GM12878 (cell line): ENCODE measurements around the gene NDUFA12. TPM values are rescaled to one million over a fixed set of nuclear protein-coding genes. Genes with fewer than 3 reads are reported as not detected.

Source experiments
- ATAC-seq: fragments of 200-7000 bp; cut with Tn5 transposase; 3 replicates; pipeline ENCODE4 v1.9.1; 2020; ENCODE audit warnings: mild to moderate bottlenecking, moderate library complexity
- BruUV-seq: library from RNA; stranded (reverse); fragments of 400-500 nt; replicated peaks from 2 replicates; lab custom pipeline; 2021; lab: Mats Ljungman, UMichigan
- CTCF ChIA-PET: fragments of 300-600 bp; sonication (Branson Sonifier 250); formaldehyde crosslinking; extraction: SDS; loops from one replicate; lab custom pipeline; 2021; ENCODE audit warnings: inconsistent platforms; lab: Yijun Ruan, JAX
- POLR2A ChIA-PET: fragments of 350-600 bp; formaldehyde crosslinking; extraction: SDS; loops from one replicate; lab custom pipeline; 2021; ENCODE audit warnings: inconsistent platforms; lab: Charles Lee
- RAD21 ChIA-PET: fragments of 300-600 bp; sonication (Branson Sonifier 250); formaldehyde crosslinking; loops from one replicate; lab custom pipeline; 2023; ENCODE audit warnings: antibody characterized with exemption; ENCODE audit not compliant: unreplicated experiment; lab: Charles Lee
- SMC1A ChIA-PET: fragments of 300-600 bp; sonication (Branson Sonifier 250); formaldehyde crosslinking; loops from one replicate; lab custom pipeline; 2023; ENCODE audit not compliant: unreplicated experiment, uncharacterized antibody; lab: Charles Lee
- DNase-seq: peaks from one replicate; pipeline ENCODE4 v3.0.0-alpha.2; 2011; ENCODE audit warnings: low read depth, low spot score
- FAIRE-seq: peaks from 3 replicates; lab custom pipeline; 2011; peaks lifted over from hg19 to GRCh38; lab: Jason Lieb, UNC
- H2AFZ ChIP-seq: 2 replicates; pipeline ENCODE4 v1.6.0; 2011; ENCODE audit warnings: low read depth, low read length, control low read depth; ENCODE audit not compliant: control insufficient read depth
- H3K27ac ChIP-seq: 2 replicates; pipeline ENCODE4 v1.5.1; 2011; ENCODE audit warnings: control low read depth; ENCODE audit not compliant: control insufficient read depth, insufficient read depth
- H3K27me3 ChIP-seq, 2 experiments: replicated peaks in 1 of 2; 2 replicates each; pipeline versions ENCODE4 v1.6.0 to v1.6.1; 2011; ENCODE audit warnings: low read length in 1 of 2; ENCODE audit not compliant: control insufficient read depth in 2 of 2, insufficient read depth in 2 of 2
- H3K36me3 ChIP-seq, 2 experiments: 2 replicates each; pipeline ENCODE4 v1.5.1; 2011; ENCODE audit warnings: low read length in 1 of 2; ENCODE audit not compliant: control insufficient read depth in 2 of 2, insufficient read depth in 2 of 2
- H3K4me1 ChIP-seq: 2 replicates; pipeline ENCODE4 v1.6.1; 2011; ENCODE audit warnings: mild to moderate bottlenecking, low read length, moderate library complexity, mixed read lengths; ENCODE audit not compliant: control insufficient read depth, insufficient read depth
- H3K4me2 ChIP-seq: 2 replicates; pipeline ENCODE4 v1.6.0; 2011; ENCODE audit warnings: control low read depth; ENCODE audit not compliant: control insufficient read depth, insufficient read depth
- H3K4me3 ChIP-seq: fragments of 200-600 bp; sonication (generic); 2 replicates; pipeline ENCODE4 v1.5.1; 2016
- H3K79me2 ChIP-seq: 2 replicates; pipeline ENCODE4 v1.6.0; 2011; ENCODE audit warnings: low read length; ENCODE audit not compliant: control insufficient read depth, insufficient read depth
- H3K9ac ChIP-seq: 2 replicates; pipeline ENCODE4 v1.8.0; 2011; ENCODE audit warnings: low read length, control low read depth, mixed read lengths; ENCODE audit not compliant: control insufficient read depth, insufficient read depth
- H3K9me3 ChIP-seq: replicated peaks from 3 replicates; pipeline ENCODE4 v1.5.1; 2011; ENCODE audit warnings: mild to moderate bottlenecking, low read length; ENCODE audit not compliant: control insufficient read depth, insufficient read depth
- H4K20me1 ChIP-seq: 2 replicates; pipeline ENCODE4 v1.6.0; 2011; ENCODE audit not compliant: control insufficient read depth, insufficient read depth
- CBFB ChIP-seq: IDR thresholded peaks from 2 replicates; pipeline ENCODE4 v1.6.1; 2016; ENCODE audit warnings: antibody characterized with exemption, low read depth
- ESRRA ChIP-seq: IDR thresholded peaks from 2 replicates; pipeline ENCODE4 v1.6.1; 2012; ENCODE audit warnings: mild to moderate bottlenecking, low read length, improper control_type of control experiment
- IKZF1 ChIP-seq: fragments of 450-650 bp; conservative IDR thresholded peaks from 2 replicates; pipeline ENCODE4 v1.6.1; 2017; ENCODE audit warnings: antibody characterized with exemption, mild to moderate bottlenecking
- IKZF2 ChIP-seq, 2 experiments: fragments of 450-650 bp; IDR thresholded peaks; 2 replicates each; pipeline ENCODE4 v1.6.1; 2017; ENCODE audit warnings: mild to moderate bottlenecking in 2 of 2, moderate library complexity in 2 of 2
- NFIC ChIP-seq: IDR thresholded peaks from 2 replicates; pipeline ENCODE4 v1.6.1; 2012; ENCODE audit warnings: low read depth, mild to moderate bottlenecking, inconsistent platforms, low read length, moderate library complexity
- SIX5 ChIP-seq: IDR thresholded peaks from 2 replicates; pipeline ENCODE4 v1.6.1; 2011; ENCODE audit warnings: mild to moderate bottlenecking, low read depth, low read length, moderate library complexity; ENCODE audit not compliant: severe bottlenecking
- TBL1XR1 ChIP-seq: IDR thresholded peaks from 2 replicates; pipeline ENCODE4 v1.6.1; 2012; ENCODE audit warnings: low read depth, low read length, improper control_type of control experiment
- ZNF217 ChIP-seq: fragments of 450-650 bp; IDR thresholded peaks from 2 replicates; pipeline ENCODE4 v1.6.1; 2017; ENCODE audit warnings: antibody characterized with exemption, mild to moderate bottlenecking
- ZNF274 ChIP-seq: IDR thresholded peaks from one replicate; pipeline ENCODE4 v1.8.0; 2011; ENCODE audit not compliant: insufficient read length, insufficient read depth
- WGBS: methylation state at CpG from one replicate; pipeline ENCODE4 v1.1.6; 2016; ENCODE audit warnings: low lambda C conversion rate; ENCODE audit not compliant: insufficient replicate concordance, insufficient coverage; ENCODE audit errors: missing lambda C conversion rate; 5-methylcytosine and 5-hydroxymethylcytosine counted together
- in situ Hi-C: fragments of 300-500 bp; cut with MboI; formaldehyde crosslinking; loops from 9 replicates; pipeline ENCODE4 v1.14.3; 2018; ENCODE audit warnings: mixed read lengths
- intact Hi-C: fragments of 100-400 bp; cut with micrococcal nuclease; formaldehyde crosslinking; loops from one replicate; pipeline ENCODE4 v1.14.2; 2022; ENCODE audit not compliant: unreplicated experiment
- polyA plus RNA-seq, 11 experiments: library from polyadenylated mRNA; depleted of rRNA in 4 of 11; unstranded in 6 of 11; stranded (reverse) in 5 of 11; fragments of >200 nt; fragmentation: Nextera tagmentation in 4 of 11; fragmentation: Illumina TruSeq in 1 of 11; extraction: Ambion mirVana in 4 of 11; extraction: Trizol in 1 of 11; gene quantifications; 1 replicate in 1 of 11; 2 replicates in 10 of 11; pipeline versions ENCODE4 v1.2.1 to v1.2.3, GENCODE V29; 2011 to 2016; ENCODE audit warnings: inconsistent platforms in 2 of 11, missing spikeins in 2 of 11, low read depth in 1 of 11
- total RNA-seq, 4 experiments: library from RNA; depleted of rRNA in 3 of 4; stranded (reverse); fragments of >200 nt in 3 of 4; fragmentation: Illumina TruSeq in 1 of 4; extraction: Trizol in 1 of 4; gene quantifications; 2 replicates each; pipeline versions ENCODE4 v1.2.1 to v1.2.3, GENCODE V29; 2013 to 2021
- TF ChIP-seq, protein P1 (sequence below): fragments of 450-650 bp; IDR thresholded peaks from 2 replicates; pipeline ENCODE4 v1.6.1; 2016; ENCODE audit warnings: mild to moderate bottlenecking
- TF ChIP-seq, protein P2 (sequence below): fragments of 450-650 bp; formaldehyde crosslinking; IDR thresholded peaks from 2 replicates; pipeline ENCODE4 v1.5.0; 2022; ENCODE audit warnings: mild to moderate bottlenecking, missing genetic modification characterization
- TF ChIP-seq, protein P3 (sequence below): fragments of 450-650 bp; IDR thresholded peaks from 2 replicates; pipeline ENCODE4 v1.6.1; 2017; ENCODE audit warnings: mild to moderate bottlenecking
- TF ChIP-seq, protein P4 (sequence below): fragments of 450-650 bp; IDR thresholded peaks from 2 replicates; pipeline ENCODE4 v1.6.1; 2018; ENCODE audit warnings: mild to moderate bottlenecking, low read depth, moderate library complexity; ENCODE audit not compliant: partially characterized antibody

The NDUFA12 gene
- total and polyA plus RNA-seq, 10 of the 15 experiments (the other 5 are each of a cell fraction or from before 2014, with no cell fraction given) = 141 to 1,021 (median 295) TPM

- POLR2A ChIA-PET = interaction anchor here (0.6 to 1.3 kb wide), 10 partner anchors 10 to 293 kb away, joined by 3 to 6 read pairs (median 3); partner anchors contain the start of gene NR2C1
- TSS peak; percentile 91 for BruUV-seq
- Histone ChIP-seq H3K9ac (peak overlapping the region; percentile 27; the same call in 1 of the 2 replicates), H3K4me3 (peak overlapping the region; percentile 85; the same call in 1 of the 2 replicates), H2AFZ (peak overlapping the region; percentile 88), H3K79me2 (peaks cover 34% of the 10 kb centered on the region), H3K27ac (peak overlapping the region; percentile 63), H3K36me3 (0 out of 4 replicates have a peak, but pooled peaks cover 0 to 3% of the 10 kb centered on the region in 2 experiments), H3K9me3 (no peaks in the 10 kb centered on the region; the same call in 2 of the 3 replicates), H3K4me1 (no peaks in the 10 kb centered on the region), H4K20me1 (no peaks in the 10 kb centered on the region), H3K4me2 (peak overlapping the region; percentile 52), H3K27me3 (no peaks in the 10 kb centered on the region)
- FAIRE-seq (no peak), DNase-seq (no peak), ATAC-seq (no peak; the same call in 2 of the 3 replicates)
- CTCF ChIA-PET = interaction anchor here (0.6 to 1.2 kb wide), 7 partner anchors 10 to 382 kb away, joined by 3 to 5 read pairs (median 3); no protein-coding TSS in a partner anchor
- TF ChIP-seq, protein P1, sequence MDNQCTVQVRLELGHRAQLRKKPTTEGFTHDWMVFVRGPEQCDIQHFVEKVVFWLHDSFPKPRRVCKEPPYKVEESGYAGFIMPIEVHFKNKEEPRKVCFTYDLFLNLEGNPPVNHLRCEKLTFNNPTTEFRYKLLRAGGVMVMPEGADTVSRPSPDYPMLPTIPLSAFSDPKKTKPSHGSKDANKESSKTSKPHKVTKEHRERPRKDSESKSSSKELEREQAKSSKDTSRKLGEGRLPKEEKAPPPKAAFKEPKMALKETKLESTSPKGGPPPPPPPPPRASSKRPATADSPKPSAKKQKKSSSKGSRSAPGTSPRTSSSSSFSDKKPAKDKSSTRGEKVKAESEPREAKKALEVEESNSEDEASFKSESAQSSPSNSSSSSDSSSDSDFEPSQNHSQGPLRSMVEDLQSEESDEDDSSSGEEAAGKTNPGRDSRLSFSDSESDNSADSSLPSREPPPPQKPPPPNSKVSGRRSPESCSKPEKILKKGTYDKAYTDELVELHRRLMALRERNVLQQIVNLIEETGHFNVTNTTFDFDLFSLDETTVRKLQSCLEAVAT = peak; percentile 99
- TF ChIP-seq ZNF217 (peak; percentile 23; the same call in 1 of the 2 replicates), NFIC (0 out of 2 replicates have a peak, but pooled peaks have one; percentile 21), IKZF2 (IDR thresholded peaks at IDR 0.05) (peak in 1 of 2 experiments; percentile 44; a peak in 3 of 4 replicates), TBL1XR1 (no peak), CBFB (peak; percentile 16), ZNF274 (no peak), ESRRA (no peak), SIX5 (no peak), IKZF1 (peak; percentile 38; the same call in 1 of the 2 replicates)
- TF ChIP-seq, protein P2, sequence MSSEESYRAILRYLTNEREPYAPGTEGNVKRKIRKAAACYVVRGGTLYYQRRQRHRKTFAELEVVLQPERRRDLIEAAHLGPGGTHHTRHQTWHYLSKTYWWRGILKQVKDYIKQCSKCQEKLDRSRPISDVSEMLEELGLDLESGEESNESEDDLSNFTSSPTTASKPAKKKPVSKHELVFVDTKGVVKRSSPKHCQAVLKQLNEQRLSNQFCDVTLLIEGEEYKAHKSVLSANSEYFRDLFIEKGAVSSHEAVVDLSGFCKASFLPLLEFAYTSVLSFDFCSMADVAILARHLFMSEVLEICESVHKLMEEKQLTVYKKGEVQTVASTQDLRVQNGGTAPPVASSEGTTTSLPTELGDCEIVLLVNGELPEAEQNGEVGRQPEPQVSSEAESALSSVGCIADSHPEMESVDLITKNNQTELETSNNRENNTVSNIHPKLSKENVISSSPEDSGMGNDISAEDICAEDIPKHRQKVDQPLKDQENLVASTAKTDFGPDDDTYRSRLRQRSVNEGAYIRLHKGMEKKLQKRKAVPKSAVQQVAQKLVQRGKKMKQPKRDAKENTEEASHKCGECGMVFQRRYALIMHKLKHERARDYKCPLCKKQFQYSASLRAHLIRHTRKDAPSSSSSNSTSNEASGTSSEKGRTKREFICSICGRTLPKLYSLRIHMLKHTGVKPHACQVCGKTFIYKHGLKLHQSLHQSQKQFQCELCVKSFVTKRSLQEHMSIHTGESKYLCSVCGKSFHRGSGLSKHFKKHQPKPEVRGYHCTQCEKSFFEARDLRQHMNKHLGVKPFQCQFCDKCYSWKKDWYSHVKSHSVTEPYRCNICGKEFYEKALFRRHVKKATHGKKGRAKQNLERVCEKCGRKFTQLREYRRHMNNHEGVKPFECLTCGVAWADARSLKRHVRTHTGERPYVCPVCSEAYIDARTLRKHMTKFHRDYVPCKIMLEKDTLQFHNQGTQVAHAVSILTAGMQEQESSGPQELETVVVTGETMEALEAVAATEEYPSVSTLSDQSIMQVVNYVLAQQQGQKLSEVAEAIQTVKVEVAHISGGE = no peak
- TF ChIP-seq, protein P3, sequence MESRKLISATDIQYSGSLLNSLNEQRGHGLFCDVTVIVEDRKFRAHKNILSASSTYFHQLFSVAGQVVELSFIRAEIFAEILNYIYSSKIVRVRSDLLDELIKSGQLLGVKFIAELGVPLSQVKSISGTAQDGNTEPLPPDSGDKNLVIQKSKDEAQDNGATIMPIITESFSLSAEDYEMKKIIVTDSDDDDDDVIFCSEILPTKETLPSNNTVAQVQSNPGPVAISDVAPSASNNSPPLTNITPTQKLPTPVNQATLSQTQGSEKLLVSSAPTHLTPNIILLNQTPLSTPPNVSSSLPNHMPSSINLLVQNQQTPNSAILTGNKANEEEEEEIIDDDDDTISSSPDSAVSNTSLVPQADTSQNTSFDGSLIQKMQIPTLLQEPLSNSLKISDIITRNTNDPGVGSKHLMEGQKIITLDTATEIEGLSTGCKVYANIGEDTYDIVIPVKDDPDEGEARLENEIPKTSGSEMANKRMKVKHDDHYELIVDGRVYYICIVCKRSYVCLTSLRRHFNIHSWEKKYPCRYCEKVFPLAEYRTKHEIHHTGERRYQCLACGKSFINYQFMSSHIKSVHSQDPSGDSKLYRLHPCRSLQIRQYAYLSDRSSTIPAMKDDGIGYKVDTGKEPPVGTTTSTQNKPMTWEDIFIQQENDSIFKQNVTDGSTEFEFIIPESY = peak; percentile 88
- TF ChIP-seq, protein P4, sequence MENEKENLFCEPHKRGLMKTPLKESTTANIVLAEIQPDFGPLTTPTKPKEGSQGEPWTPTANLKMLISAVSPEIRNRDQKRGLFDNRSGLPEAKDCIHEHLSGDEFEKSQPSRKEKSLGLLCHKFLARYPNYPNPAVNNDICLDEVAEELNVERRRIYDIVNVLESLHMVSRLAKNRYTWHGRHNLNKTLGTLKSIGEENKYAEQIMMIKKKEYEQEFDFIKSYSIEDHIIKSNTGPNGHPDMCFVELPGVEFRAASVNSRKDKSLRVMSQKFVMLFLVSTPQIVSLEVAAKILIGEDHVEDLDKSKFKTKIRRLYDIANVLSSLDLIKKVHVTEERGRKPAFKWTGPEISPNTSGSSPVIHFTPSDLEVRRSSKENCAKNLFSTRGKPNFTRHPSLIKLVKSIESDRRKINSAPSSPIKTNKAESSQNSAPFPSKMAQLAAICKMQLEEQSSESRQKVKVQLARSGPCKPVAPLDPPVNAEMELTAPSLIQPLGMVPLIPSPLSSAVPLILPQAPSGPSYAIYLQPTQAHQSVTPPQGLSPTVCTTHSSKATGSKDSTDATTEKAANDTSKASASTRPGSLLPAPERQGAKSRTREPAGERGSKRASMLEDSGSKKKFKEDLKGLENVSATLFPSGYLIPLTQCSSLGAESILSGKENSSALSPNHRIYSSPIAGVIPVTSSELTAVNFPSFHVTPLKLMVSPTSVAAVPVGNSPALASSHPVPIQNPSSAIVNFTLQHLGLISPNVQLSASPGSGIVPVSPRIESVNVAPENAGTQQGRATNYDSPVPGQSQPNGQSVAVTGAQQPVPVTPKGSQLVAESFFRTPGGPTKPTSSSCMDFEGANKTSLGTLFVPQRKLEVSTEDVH = no peak
- SMC1A ChIA-PET = interaction anchor here (0.9 to 1.8 kb wide), 7 partner anchors 14 to 382 kb away, joined by 3 to 13 read pairs (median 4); no protein-coding TSS in a partner anchor
- WGBS = 53% methylated on average over 12 of the region's 15 CpGs
- in situ Hi-C loops (no loop called here), intact Hi-C loops (loop anchor here (5.0 to 10.0 kb wide), 2 partner anchors 172 to 1329 kb away; partner anchors contain the start of gene CRADD)
- RAD21 ChIA-PET = interaction anchor here (0.6 to 1.4 kb wide), 6 partner anchors 34 to 531 kb away, joined by 3 to 5 read pairs (median 3); partner anchors contain the start of genes FGD6, NR2C1 and VEZT
These were observed 400 bp upstream of the NDUFA12 start for GRCh38 chr12:95003921-95004272.
